CD8-positive, alpha-beta memory T cell (primary cell): ENCODE results near the gene EPHA3. TPM values are rescaled to one million over a fixed set of nuclear protein-coding genes. Genes with fewer than 3 reads are reported as not detected.

Source experiments
- CTCF ChIA-PET: fragments of 350-600 bp; sonication (Branson Sonifier 250); formaldehyde crosslinking; loops from one replicate; lab custom pipeline; 2021; ENCODE audit warnings: antibody characterized with exemption; lab: Charles Lee
- POLR2A ChIA-PET: fragments of 350-600 bp; sonication (Branson Sonifier 250); formaldehyde crosslinking; loops from one replicate; lab custom pipeline; 2021; ENCODE audit warnings: antibody characterized with exemption; lab: Charles Lee
- DNase-seq, 5 donors: peaks; one replicate each; pipeline versions ENCODE4 v3.0.0 to v3.0.0-alpha.2; 2020 to 2022; ENCODE audit warnings: mixed read lengths in 1 of 5
- H3K27ac ChIP-seq: one replicate; pipeline ENCODE4 v1.7.0; 2013; ENCODE audit warnings: low read depth, mild to moderate bottlenecking, low read length, moderate library complexity
- H3K27me3 ChIP-seq: 2 replicates; pipeline ENCODE4 v1.7.0; 2013; ENCODE audit warnings: low read length, mild to moderate bottlenecking; ENCODE audit not compliant: insufficient read depth, poor library complexity, severe bottlenecking
- H3K36me3 ChIP-seq: 2 replicates; pipeline ENCODE4 v1.7.0; 2013; ENCODE audit warnings: mild to moderate bottlenecking, low read length, moderate library complexity; ENCODE audit not compliant: insufficient read depth
- H3K4me1 ChIP-seq: 2 replicates; pipeline ENCODE4 v1.7.0; 2013; ENCODE audit warnings: mild to moderate bottlenecking, low read length, moderate library complexity; ENCODE audit not compliant: insufficient read depth
- H3K4me3 ChIP-seq: 2 replicates; pipeline ENCODE4 v1.7.0; 2013; ENCODE audit warnings: mild to moderate bottlenecking, low read length
- H3K9me3 ChIP-seq: 2 replicates; pipeline ENCODE4 v1.7.0; 2013; ENCODE audit warnings: mild to moderate bottlenecking, low read length
- H3K27ac Mint-ChIP-seq, 8 donors: one replicate each; pipeline ENCODE4 v1.8.0; 2020 to 2021; ENCODE audit warnings: mixed read lengths in 8 of 8, mild to moderate bottlenecking in 6 of 8, inconsistent platforms in 3 of 8, moderate library complexity in 3 of 8
- H3K27me3 Mint-ChIP-seq, 2 donors: one replicate each; pipeline ENCODE4 v1.8.0; 2020 to 2021; ENCODE audit warnings: mixed read lengths in 2 of 2, mild to moderate bottlenecking in 1 of 2, moderate library complexity in 1 of 2
- H3K36me3 Mint-ChIP-seq, 3 donors: one replicate each; pipeline ENCODE4 v1.8.0; 2020 to 2021; ENCODE audit warnings: mixed read lengths in 3 of 3, inconsistent platforms in 1 of 3, mild to moderate bottlenecking in 1 of 3
- H3K4me1 Mint-ChIP-seq, 3 donors: one replicate each; pipeline ENCODE4 v1.8.0; 2020 to 2021; ENCODE audit warnings: mixed read lengths in 3 of 3, inconsistent platforms in 1 of 3, mild to moderate bottlenecking in 1 of 3
- H3K4me3 Mint-ChIP-seq, 7 donors: one replicate each; pipeline ENCODE4 v1.8.0; 2020 to 2021; ENCODE audit warnings: mixed read lengths in 7 of 7, mild to moderate bottlenecking in 6 of 7, moderate library complexity in 4 of 7, inconsistent platforms in 2 of 7
- H3K9me3 Mint-ChIP-seq, 5 donors: one replicate each; pipeline ENCODE4 v1.8.0; 2020 to 2022; ENCODE audit warnings: mixed read lengths in 5 of 5, mild to moderate bottlenecking in 3 of 5, moderate library complexity in 2 of 5, inconsistent platforms in 1 of 5
- polyA plus RNA-seq: library from polyadenylated mRNA; unstranded; fragments of 300-500 nt; fragmentation: Illumina TruSeq; gene quantifications from one replicate; pipeline ENCODE4 v1.2.3, GENCODE V29; 2021
- total RNA-seq, 2 experiments: library from RNA; stranded (reverse); gene quantifications; one replicate each; pipeline ENCODE4 v1.2.3, GENCODE V29; 2021

EPHA3 gene
- total and polyA plus RNA-seq, 3 experiments from 2014 or later, result not detected

DNA sequence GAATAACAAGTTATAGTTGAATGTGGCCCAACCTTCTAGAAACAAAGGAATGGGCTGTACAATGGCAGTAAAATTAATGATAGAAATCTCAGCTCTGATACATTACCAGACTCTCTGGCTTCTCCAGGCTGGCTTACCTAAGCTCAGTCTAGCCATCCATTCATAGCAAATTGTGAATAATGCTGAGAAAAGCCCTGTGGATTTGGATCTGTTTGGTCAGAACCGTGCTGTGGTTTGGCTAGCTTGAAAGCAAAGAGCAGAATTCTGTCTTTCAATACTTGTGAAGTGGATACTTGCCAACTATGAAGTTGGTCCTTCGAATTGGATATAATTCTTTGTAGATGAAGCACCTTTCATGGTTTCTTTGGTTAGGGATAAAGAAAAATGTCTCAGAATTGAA lies 199.1 kb downstream of the EPHA3 start:
- H3K4me1 ChIP-seq, result no peaks in the 10 kb centered on the region
- peaks cover 2 to 37% (median 7%) of the 10 kb centered on the region in 5 donors for H3K9me3 Mint-ChIP-seq
- no peak overlapping the region for H3K4me3 ChIP-seq
- H3K27me3 ChIP-seq, result no peaks in the 10 kb centered on the region
- no peak overlapping the region for H3K27ac ChIP-seq
- no peak for DNase-seq
- H3K27me3 Mint-ChIP-seq, result no peaks in the 10 kb centered on the region
- no peak overlapping the region for H3K27ac Mint-ChIP-seq
- H3K4me1 Mint-ChIP-seq, result no peaks in the 10 kb centered on the region
- H3K9me3 ChIP-seq, result no peaks in the 10 kb centered on the region
- CTCF ChIA-PET, result no interaction called here
- POLR2A ChIA-PET, result no interaction called here
- no peaks in the 10 kb centered on the region for H3K36me3 ChIP-seq
- H3K36me3 Mint-ChIP-seq, result no peaks in the 10 kb centered on the region
- H3K4me3 Mint-ChIP-seq, result no peak overlapping the region

DNA sequence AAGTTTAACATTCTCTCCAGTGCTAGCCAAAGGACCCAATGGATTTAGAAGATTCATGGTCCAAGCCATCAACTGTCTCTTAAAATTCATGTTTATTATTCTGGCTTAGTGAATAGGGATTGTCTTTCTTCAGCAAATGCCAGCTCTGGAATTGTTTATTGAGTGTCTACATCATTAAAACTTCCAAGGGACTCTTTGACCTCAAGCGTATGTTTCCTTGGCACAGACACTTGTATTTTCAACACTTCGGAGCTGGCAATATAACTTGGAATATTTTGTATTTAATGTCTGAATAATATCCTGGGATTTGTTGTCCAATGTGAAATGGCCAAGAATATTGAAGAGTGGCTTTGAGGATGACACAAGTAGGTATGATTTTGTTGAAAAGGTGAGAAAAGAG lies 204.2 kb downstream of the EPHA3 start:
- peaks cover 0 to 16% (median 5%) of the 10 kb centered on the region in 5 donors for H3K9me3 Mint-ChIP-seq
- Histone ChIP-seq H3K4me3 (no peak overlapping the region), H3K27me3 (no peaks in the 10 kb centered on the region), H3K9me3 (no peaks in the 10 kb centered on the region), H3K36me3 (no peaks in the 10 kb centered on the region), H3K27ac (no peak overlapping the region), H3K4me1 (no peaks in the 10 kb centered on the region)
- POLR2A ChIA-PET, result no interaction called here
- CTCF ChIA-PET, result no interaction called here
- H3K4me1 Mint-ChIP-seq, result no peaks in the 10 kb centered on the region
- DNase-seq, result no peak
- H3K4me3 Mint-ChIP-seq, result no peak overlapping the region
- no peak overlapping the region for H3K27ac Mint-ChIP-seq
- H3K27me3 Mint-ChIP-seq, result no peaks in the 10 kb centered on the region
- no peaks in the 10 kb centered on the region for H3K36me3 Mint-ChIP-seq

DNA sequence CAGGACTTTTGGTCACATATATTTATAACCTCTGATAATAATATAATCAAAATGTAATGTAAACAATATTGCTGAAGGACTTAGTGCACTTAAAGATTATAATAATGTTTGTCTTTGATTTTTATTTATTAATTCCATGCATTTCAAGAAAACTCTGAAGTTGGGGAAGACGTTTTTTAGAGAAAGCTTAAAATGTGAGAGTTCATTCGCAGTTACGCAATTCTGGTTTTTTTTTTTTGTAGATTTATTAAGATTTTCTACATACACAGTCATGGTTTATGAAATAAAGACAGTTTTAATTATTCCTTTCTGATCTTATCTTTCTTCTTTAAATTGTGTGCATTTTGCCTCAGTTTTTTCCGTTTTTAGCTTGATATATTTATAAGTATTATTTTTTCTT lies 204.7 kb downstream of the EPHA3 start:
- no peak overlapping the region for H3K27ac ChIP-seq
- H3K27me3 ChIP-seq, result no peaks in the 10 kb centered on the region
- Mint-ChIP-seq H3K27ac (no peak overlapping the region), H3K4me3 (no peak overlapping the region), H3K4me1 (no peaks in the 10 kb centered on the region), H3K36me3 (no peaks in the 10 kb centered on the region), H3K9me3 (peaks cover 0 to 16% (median 5%) of the 10 kb centered on the region in 5 donors), H3K27me3 (no peaks in the 10 kb centered on the region)
- no peaks in the 10 kb centered on the region for H3K36me3 ChIP-seq
- H3K4me3 ChIP-seq, result no peak overlapping the region
- H3K4me1 ChIP-seq, result no peaks in the 10 kb centered on the region
- ChIA-PET CTCF (no interaction called here), POLR2A (no interaction called here)
- H3K9me3 ChIP-seq, result no peaks in the 10 kb centered on the region
- DNase-seq, result no peak

DNA sequence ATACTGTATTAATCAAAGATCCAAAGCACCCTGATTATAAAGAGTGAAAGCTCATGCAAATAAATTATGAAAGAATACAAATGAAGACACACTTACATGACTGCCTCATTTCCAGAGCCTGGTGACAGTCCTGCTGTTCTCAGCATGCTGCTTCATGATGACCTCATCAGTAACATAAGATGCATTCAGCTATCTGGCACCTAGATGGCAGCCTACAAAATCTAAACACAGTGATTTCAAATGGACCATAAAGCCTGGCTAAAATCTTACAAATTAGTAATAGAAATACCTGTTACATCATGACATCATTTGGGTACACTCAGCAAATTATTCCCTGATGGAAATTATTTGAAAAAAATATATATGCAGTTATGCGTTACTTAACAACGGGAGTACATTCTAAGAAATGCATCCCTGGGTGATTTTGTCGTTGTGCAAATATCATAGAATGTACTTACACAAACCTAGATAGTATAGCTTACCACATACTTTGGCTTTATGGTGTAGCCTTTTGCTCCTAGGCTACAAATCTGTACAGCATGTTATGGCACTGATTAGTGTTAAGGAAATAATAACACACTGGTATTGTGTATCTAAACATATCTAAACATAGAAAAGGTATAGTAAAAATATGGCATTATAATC lies 207.2 kb downstream of the EPHA3 start:
- no peaks in the 10 kb centered on the region for H3K4me1 Mint-ChIP-seq
- no peaks in the 10 kb centered on the region for H3K4me1 ChIP-seq
- H3K36me3 ChIP-seq, result no peaks in the 10 kb centered on the region
- ChIA-PET POLR2A (no interaction called here), CTCF (no interaction called here)
- no peaks in the 10 kb centered on the region for H3K9me3 ChIP-seq
- no peaks in the 10 kb centered on the region for H3K36me3 Mint-ChIP-seq
- no peak overlapping the region for H3K27ac ChIP-seq
- no peak overlapping the region for H3K4me3 Mint-ChIP-seq
- H3K27me3 Mint-ChIP-seq, result no peaks in the 10 kb centered on the region
- no peaks in the 10 kb centered on the region for H3K27me3 ChIP-seq
- no peak overlapping the region for H3K27ac Mint-ChIP-seq
- H3K9me3 Mint-ChIP-seq, result peaks cover 2 to 17% (median 5%) of the 10 kb centered on the region in 5 donors
- no peak for DNase-seq
- H3K4me3 ChIP-seq, result no peak overlapping the region

DNA sequence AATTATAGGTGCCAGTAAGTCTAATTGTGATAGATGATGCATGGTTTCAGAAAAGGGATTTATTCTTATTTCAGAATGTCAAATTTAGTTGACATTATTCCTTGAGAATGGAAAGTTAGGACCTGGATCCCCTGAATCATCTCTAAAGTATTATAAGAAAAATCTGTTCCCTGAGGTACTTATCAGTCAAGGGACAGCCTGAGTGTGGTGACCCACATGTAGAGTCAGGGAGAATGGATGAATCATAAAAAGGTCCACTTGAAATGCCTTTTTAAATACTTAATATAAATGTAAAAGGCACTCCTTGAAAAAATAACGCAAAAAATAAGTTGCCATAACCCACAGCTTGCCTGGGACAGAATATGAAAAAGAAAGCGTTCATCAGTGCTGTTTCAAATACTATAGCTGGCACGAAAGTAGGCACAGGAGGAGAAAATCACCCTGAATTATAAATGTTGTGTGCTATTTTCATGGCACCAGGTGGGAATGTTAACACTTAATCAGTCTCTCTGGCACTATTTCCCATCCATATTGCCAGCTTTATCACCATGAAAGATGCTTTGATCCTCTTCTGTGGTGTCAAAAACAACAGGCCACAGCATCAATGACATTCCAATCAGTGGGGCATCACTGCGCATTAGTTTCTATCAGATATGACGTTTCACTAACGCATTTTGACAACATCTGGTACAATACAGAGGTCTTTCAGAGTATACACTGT lies 208.5 kb downstream of the EPHA3 start:
- no peak overlapping the region for H3K27ac Mint-ChIP-seq
- no peaks in the 10 kb centered on the region for H3K4me1 Mint-ChIP-seq
- ChIA-PET POLR2A (no interaction called here), CTCF (no interaction called here)
- no peaks in the 10 kb centered on the region for H3K36me3 Mint-ChIP-seq
- H3K27me3 Mint-ChIP-seq, result no peaks in the 10 kb centered on the region
- Histone ChIP-seq H3K4me1 (no peaks in the 10 kb centered on the region), H3K9me3 (no peaks in the 10 kb centered on the region), H3K27me3 (no peaks in the 10 kb centered on the region), H3K36me3 (no peaks in the 10 kb centered on the region), H3K27ac (no peak overlapping the region), H3K4me3 (no peak overlapping the region)
- no peak for DNase-seq
- peaks cover 2 to 16% (median 5%) of the 10 kb centered on the region in 5 donors for H3K9me3 Mint-ChIP-seq
- H3K4me3 Mint-ChIP-seq, result no peak overlapping the region

DNA sequence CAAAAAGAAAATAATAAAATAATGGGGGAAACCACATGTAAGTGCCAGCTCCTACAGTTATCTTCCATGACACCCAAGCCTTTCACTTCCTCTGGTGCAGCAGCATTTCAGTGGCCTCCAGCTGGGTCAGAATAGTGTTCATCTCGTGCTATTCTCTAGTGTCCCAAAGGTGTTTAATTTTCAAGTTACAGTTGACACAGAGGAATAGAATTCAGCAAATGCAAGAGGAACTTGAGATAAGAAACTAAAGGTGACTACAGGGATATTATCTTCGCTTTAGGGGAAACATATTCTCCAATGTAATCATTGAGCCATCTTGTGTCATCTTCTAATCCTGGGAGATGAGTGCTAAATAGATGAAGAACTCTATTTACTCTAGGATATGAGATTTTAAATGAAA lies 212.8 kb downstream of the EPHA3 start:
- H3K27me3 ChIP-seq, result no peaks in the 10 kb centered on the region
- no peak overlapping the region for H3K27ac ChIP-seq
- Mint-ChIP-seq H3K27ac (no peak overlapping the region), H3K27me3 (no peaks in the 10 kb centered on the region), H3K4me3 (no peak overlapping the region), H3K36me3 (no peaks in the 10 kb centered on the region), H3K9me3 (peaks cover 0 to 26% (median 4%) of the 10 kb centered on the region in 5 donors), H3K4me1 (no peaks in the 10 kb centered on the region)
- H3K4me1 ChIP-seq, result no peaks in the 10 kb centered on the region
- H3K36me3 ChIP-seq, result no peaks in the 10 kb centered on the region
- ChIA-PET CTCF (no interaction called here), POLR2A (no interaction called here)
- no peaks in the 10 kb centered on the region for H3K9me3 ChIP-seq
- no peak for DNase-seq
- H3K4me3 ChIP-seq, result no peak overlapping the region

DNA sequence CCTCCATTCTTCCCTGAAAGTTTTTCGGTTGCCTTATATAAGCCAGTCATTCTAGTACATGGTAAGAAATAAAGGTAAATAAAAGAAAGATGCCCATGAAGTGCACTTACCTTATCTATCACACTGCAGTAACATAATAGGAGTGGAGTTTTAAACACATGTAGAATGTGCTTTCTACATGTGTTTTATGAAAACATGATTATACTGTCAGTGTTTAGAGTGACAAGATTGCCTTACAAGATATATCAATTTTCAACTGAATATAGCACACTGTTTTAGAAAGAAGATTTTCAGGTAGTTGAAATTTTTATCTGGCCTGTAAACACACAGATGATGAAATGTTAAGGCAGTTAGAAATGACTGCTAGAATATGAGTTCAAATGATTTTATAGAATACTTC lies 219.6 kb downstream of the EPHA3 start:
- Mint-ChIP-seq H3K27ac (no peak overlapping the region), H3K27me3 (no peaks in the 10 kb centered on the region)
- CTCF ChIA-PET, result no interaction called here

DNA sequence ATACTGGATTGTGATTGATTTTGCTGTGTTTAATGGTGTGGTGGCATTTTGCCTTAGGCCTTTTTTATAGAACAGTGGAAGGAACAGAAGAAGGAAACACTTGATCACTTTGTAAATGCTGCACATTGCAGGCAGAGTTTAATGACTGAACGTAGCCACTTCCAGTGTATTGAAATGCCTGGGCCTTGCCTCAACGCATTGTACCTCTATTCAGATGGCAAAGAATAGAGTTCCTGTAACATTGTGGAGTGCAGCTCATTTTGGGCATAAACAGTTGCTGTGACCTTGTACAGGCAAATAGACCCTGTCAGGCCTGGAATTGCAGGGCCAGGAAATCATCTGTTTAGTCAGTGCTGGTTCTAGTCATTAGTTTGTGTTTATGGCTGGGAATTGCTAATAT lies 225.0 kb downstream of the EPHA3 start:
- Histone ChIP-seq H3K36me3 (no peaks in the 10 kb centered on the region), H3K27ac (no peak overlapping the region), H3K9me3 (no peaks in the 10 kb centered on the region), H3K4me3 (no peak overlapping the region), H3K27me3 (no peaks in the 10 kb centered on the region), H3K4me1 (no peaks in the 10 kb centered on the region)
- ChIA-PET CTCF (no interaction called here), POLR2A (no interaction called here)
- Mint-ChIP-seq H3K4me1 (no peaks in the 10 kb centered on the region), H3K9me3 (peaks cover 4 to 19% (median 9%) of the 10 kb centered on the region in 5 donors), H3K36me3 (no peaks in the 10 kb centered on the region), H3K4me3 (no peak overlapping the region), H3K27me3 (no peaks in the 10 kb centered on the region), H3K27ac (no peak overlapping the region)
- no peak for DNase-seq

More for the DNA sequence above, 219.6 kb downstream of the EPHA3 start:
- no peak overlapping the region for H3K27ac ChIP-seq
- H3K4me1 ChIP-seq, result no peaks in the 10 kb centered on the region
- no peaks in the 10 kb centered on the region for H3K4me1 Mint-ChIP-seq
- no peaks in the 10 kb centered on the region for H3K36me3 ChIP-seq
- POLR2A ChIA-PET, result no interaction called here
- H3K27me3 ChIP-seq, result no peaks in the 10 kb centered on the region
- H3K36me3 Mint-ChIP-seq, result no peaks in the 10 kb centered on the region
- no peaks in the 10 kb centered on the region for H3K9me3 ChIP-seq
- no peak overlapping the region for H3K4me3 ChIP-seq
- peaks cover 4 to 33% (median 18%) of the 10 kb centered on the region in 5 donors for H3K9me3 Mint-ChIP-seq
- no peak for DNase-seq
- H3K4me3 Mint-ChIP-seq, result no peak overlapping the region
